C4-2B (cell line): ENCODE measurements around the gene TSR3.

ENCODE experiments used
- ZFX ChIP-seq: fragments of 450-650 bp; IDR thresholded peaks from 2 replicates; pipeline ENCODE4 v1.6.1; 2017
- TF ChIP-seq, protein P1 (sequence below): fragments of 450-650 bp; conservative IDR thresholded peaks from 2 replicates; pipeline ENCODE4 v1.5.1; 2017; ENCODE audit warnings: mild to moderate bottlenecking

DNA sequence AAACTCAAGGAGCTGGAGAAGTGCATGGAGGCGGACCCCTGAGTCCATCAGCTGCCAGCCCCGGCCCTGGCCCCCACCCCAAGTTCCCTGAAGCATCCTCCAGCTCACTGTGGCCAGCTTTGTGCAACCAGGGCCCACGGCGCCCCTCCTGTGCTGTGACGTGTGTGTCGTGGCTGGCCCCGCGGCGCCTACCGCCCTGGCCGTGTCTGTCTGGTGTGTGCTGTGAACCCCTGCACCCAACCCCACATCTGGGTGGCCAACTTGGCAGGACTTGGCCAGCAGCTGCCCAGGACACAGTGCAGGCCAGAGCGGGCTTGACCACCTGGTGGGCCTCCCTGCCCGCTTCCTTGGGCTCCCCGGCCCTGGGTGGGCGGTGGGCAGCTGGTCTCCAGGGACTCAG lies 3.2 kb downstream of the TSR3 start:
- TF ChIP-seq, protein P1, sequence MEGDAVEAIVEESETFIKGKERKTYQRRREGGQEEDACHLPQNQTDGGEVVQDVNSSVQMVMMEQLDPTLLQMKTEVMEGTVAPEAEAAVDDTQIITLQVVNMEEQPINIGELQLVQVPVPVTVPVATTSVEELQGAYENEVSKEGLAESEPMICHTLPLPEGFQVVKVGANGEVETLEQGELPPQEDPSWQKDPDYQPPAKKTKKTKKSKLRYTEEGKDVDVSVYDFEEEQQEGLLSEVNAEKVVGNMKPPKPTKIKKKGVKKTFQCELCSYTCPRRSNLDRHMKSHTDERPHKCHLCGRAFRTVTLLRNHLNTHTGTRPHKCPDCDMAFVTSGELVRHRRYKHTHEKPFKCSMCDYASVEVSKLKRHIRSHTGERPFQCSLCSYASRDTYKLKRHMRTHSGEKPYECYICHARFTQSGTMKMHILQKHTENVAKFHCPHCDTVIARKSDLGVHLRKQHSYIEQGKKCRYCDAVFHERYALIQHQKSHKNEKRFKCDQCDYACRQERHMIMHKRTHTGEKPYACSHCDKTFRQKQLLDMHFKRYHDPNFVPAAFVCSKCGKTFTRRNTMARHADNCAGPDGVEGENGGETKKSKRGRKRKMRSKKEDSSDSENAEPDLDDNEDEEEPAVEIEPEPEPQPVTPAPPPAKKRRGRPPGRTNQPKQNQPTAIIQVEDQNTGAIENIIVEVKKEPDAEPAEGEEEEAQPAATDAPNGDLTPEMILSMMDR, result no peak
- no peak for TF ChIP-seq ZFX
